Glomerular visceral epithelial cell (primary cell): Measurements from ENCODE around the gene ZCCHC9.
"Not testable (repeated sequence)": the region's sequence is repeated elsewhere in the genome, so short reads cannot be mapped to it uniquely, and the experiment has no call there.

Experiments
- DNase-seq: peaks from one replicate; pipeline ENCODE4 v3.0.0-alpha.2; 2016; ENCODE audit errors: extremely low spot score

ZCCHC9 gene

DNA sequence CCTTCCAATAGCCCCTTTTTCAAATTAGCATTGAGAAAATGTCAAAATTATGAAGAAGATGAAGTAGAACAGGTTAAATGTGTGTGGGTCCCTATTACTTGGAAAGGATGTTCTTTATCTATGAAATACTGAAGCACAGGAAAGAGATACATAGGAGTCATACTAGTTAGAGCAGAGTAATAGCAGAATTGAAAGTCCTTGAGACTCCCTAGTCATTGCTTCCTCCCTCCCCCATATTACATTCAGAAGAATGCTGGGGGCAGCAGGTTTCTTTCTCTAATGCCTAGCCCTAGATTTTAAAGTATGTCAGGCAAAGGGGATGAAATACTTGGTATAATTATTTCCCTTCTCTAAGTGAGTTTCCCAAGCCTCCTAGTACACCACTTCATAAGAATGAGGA is 4.4 kb downstream of the ZCCHC9 start:
- DNase-seq, result no peak

DNA sequence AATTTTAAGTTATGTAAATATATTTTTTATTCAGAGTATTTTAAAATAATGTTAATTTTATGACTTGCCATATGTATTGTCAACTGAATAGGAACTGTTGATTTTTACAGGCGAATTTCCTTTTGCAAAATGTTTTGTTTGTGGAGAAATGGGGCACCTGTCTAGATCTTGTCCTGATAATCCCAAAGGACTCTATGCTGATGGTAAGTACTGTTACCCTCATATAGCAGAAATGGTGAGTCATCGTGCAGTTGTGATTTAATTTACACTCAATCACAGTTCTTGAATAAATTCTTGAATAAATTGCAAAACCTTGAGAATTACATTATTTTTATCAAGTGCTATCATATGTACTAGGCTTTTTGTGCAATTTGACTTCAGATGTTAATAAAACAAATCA is 7.4 kb downstream of the ZCCHC9 start:
- DNase-seq, result no peak

DNA sequence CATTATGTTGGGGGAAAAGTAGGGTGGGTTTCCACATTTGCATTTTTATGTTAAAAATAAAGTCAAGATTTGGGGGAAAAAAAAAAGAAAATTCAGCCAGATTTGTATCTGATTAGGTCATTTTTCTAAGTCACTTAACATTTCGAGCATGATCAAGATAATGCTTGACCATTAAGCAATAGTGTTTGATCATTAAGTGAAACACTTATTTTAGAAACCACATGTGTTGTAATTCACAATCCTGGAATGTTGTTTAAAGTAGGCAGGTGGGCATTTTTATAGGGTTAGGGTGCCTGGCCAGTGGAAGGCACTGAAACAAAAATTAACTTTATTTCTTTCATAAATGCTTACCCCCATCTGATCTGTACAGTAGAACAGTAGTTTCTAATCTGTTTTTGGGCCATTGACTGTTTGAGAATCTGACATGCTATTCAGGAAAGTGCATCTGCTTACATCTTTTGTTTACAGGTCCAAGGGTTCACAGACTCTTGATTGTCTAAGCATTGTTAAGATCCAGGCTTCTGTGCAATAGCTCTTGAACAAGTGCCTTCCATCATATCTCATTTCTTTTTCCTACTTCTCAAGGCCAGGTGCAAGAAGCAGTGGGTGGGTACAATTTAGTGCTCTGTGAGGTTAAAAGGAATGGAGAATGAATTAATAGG is 9.1 kb downstream of the ZCCHC9 start:
- no peak for DNase-seq

DNA sequence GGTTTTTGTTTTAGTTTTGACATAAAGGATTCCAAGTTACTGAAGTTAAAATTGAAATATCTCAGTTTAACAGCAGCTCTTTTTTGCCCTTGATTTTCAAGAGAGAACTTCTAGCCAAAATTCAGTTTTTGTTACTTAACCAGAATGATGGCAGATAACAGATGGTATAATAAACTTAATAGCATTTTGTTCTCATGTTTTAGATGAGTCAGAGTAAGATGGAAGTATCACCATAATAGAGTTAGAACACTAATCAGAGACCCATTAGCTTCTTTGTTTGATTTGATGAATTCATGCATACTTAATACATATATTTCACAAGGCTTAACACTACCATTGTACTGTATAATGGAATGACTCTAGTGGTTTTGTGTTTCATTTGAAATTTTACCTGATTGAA is 11.9 kb downstream of the ZCCHC9 start:
- DNase-seq, result no peak

DNA sequence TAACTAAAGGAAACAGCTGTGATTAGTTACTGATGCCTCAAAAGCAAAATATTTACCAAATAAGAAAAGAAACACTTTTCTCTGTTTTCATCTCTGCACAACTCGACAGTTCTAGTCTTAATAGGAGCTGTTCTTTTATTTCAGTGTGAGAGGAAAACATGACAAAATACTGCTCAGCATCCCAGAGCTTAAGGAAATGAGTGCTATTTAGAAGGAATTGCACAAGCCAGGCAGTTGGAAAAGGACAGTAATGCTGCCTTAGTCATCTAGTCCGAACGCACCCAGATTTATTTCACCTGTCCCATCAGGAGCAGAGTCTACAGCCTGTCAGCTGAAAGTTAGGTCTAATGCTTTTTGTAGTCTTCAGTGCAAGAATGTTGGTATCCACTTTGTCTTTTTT is 12.3 kb downstream of the ZCCHC9 start:
- DNase-seq, result no peak

DNA sequence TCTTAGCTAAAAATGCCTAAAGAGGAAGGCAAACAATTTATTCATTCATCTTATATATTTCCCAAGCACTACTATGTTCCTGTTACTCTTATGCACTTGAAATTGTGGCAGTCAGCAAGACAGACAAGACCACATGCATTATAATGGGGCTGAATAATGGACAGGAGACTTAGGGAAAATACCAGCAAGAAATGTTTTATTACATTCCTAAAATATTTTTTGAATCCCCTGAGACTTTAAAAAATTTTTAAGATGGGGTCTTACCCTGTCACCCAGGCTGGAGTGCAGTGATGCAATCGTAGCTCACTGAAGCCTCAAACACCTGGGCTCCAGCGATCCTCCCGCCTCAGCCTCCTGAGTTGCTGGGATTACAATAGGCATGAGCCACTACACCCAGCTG is 13.2 kb downstream of the ZCCHC9 start:
- no peak for DNase-seq

DNA sequence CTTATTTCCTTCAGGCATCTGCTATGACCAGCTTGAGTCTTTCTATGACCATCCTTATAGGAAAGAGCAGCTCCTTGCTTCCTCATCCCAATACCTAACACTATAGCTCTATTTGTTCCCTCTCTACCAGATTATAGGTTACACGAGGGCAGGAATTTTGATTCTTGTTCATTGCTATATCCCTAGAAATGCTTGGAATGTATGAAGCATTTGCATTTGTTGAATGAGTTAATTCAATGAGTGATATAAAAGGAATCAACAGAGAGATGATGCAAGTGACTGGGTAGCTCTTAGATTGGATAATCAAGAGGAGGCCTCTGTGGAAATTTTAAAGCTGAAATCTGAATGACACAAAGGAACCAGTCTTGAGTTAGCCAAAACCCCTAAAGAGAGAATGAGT is 13.9 kb downstream of the ZCCHC9 start:
- DNase-seq, result no peak

DNA sequence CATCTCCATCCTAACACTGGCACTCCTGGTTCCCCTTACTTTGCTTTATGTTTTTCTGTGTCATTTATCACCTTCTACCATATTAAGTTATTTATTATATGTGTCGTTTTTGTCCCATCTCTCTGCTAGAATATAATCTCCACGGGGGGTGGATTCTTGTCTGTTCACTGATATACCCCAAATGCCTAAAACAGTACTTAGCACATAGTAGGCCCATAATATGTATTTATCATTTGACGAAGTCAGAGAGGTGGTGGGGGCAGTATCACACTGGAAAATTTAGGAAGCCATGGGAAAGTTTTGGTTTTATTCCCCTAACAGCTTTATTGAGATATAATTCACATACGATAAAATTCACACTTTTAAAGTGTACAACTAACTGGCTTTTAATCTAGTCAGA is 14.4 kb downstream of the ZCCHC9 start:
- DNase-seq, result no peak

DNA sequence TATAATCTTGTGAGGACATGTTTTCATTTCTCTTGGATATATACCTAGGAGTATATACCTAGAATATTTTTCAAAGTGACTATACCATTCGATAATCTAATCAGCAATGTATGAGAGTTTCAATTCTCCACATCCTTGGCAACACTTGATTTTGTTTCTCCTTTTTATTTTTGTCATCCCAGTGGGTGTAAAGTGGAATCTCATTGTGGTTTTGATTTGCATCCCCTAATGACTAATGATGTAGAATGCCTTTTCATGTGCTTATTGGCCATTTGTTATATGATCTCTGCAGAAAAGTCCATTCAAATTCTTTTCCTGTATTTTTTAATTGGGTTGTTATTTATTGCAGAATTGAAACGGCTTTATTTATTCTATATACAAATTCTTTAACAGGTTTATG is 15.2 kb downstream of the ZCCHC9 start:
- DNase-seq, result no peak

DNA sequence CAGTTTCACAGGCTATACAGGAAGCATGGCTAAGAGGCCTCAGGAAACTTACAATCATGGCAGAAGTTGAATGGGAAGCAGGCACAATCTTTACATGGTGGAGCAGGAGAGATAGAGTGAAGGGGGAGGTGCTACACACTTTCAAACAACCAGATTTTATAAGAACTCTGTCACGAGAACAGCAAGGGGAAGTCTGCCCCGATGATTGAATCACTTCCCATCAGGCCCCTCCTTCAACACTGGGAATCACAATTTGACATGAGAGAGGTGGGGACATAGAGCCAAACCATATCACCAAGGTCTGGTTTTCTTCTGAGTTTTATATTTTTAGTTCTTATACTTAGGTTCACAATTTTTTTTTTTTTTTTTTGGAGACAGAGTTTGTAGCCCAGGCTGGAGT is 16.1 kb downstream of the ZCCHC9 start:
- DNase-seq, result no peak

DNA sequence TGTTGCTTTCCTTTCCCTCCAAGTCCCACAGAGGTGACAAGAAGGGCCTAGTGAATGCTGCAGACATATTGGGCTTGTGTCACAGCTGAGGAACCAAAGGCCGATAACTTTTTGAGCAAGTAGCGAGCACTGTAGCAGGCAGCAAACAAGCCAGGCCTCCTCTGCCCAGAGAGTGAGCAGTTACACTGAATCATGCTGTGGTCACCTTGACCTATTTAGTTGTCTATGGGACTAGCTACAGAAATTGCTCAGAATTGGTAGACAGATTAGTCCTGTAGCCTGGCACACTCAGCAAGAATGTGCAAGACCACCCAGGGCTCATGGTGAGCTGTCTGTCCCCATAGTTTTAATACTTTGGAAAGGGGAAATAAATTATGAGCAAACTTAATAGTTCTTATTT is 25.2 kb downstream of the ZCCHC9 start:
- no peak for DNase-seq

DNA sequence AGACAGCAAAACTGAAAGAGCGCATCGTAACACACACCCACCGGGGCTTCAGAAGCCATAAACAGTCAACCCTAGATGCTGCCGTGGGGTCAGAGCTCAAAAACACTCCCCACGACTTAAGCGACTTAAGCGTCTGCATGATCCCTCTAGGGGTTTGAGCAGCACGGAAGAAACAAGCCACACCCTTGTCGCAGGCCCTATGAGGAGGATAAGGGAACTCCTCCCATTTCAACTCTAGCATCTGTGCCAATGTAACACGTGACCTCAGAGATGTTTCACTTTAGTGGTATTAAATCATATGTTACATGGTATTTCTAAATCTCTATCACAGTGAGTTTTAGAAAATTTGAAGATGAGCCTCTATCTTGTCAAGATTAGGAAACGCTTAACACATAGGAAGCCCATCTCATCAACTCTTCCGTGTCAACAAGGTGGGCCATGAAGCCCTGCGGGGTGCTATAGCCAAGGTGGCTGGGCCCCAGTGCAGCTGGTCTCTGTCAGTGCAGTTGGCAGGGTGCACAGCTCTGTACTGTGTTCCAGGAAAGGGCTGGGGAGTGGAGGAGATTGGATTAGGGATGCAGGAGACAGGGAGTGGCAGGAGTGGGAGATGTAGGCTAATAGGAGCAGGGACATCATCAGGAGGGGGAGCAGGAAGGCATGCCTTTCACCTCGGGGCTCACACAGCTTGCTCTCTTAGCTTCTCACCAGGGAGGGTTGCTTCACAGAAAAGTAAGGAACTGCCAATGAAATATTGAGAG is 33.1 kb downstream of the ZCCHC9 start:
- DNase-seq, result no peak

DNA sequence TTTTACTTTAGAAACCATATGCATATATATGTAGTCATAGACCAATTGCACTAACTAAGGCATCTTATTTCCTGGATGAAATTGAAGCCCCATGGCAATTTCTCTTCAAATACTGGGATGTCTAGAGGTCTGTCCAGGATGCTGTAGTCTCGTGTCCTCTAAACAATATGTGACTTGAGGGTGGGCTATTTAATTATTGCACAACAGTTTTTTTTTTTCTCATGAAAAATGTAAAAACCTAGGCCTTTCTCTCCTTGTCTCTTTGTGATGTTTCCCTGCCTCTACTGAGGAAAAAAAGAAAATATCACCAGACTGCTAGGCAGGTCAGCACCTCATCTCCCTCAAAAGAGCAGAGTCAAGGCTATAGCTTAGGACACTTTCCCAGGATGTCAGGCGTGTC is 34.6 kb downstream of the ZCCHC9 start:
- no peak for DNase-seq

DNA sequence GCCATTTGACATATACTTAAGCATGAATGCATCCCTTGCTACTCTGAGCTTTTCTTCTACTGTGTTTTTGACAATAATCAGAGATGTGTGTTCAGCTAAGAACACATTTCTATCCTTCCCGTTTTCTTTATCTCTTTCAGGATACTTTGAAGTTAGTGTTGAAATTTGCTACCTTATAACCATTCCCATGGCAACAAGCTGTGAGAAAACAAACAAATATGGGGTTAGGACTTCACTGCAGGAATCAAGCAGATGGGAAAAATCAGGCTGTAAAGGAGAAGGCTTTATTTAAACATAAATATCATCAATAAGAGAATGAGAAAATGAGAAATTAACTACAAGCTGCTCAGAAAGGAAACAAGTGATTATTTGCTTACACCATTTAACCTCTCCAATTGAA is 35.2 kb downstream of the ZCCHC9 start:
- DNase-seq, result no peak

DNA sequence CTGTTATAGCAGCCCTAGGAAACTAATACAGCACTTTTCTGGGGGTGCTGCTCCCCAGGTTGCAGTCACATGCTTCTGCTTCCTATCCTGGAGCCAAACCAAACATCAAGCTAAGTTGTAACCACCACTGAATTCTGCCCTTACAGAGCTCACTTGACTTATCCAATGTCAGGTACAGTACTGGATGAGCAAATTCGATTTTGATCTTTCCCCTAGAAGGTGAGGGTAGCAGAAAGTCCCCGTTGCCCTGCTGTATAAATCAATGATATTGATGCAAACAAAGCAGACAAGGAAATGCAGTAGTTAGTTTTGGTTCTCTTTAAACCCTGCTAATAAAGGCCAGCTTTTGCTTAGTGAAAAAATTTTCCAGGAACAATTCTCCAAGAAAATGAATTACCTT is 36.4 kb downstream of the ZCCHC9 start:
- DNase-seq, result no peak

DNA sequence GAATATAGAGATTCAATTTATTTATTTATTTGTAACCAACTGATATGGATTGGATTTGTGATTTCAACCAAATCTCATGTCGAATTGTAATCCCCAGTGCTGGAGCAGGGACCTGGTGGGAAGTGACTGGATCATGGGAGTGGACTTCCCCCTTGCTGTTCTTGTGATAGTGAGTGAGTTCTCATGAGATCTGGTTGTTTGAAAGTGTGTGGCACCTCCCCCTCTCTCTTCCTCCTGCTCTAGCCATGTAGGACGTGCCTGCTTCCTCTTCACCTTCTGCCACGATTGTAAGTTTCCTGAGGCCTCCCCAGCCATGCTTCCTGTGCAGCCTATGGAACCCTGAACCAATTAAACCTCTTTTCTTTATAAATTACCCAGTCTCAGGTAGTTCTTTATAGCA is 36.8 kb downstream of the ZCCHC9 start:
- not testable (repeated sequence) for DNase-seq

DNA sequence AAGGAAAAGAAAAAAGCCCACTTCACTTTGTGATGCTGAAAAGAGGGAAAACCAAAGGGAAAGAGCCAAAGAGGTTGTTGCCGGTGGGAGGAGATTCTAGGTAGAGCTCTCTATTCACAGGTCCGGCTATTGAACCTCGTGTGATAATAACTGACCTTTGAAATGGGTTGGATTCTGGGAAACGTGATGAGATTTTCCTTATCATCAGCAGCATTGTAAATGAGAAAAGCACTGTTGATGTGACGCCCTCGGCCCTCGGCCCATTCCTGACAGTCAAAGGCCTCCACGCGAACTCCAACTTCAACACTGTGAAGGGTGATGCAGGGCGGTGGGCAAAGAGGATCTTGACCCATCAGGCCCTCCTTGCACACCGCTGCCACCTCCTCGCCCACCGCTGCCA is 43.3 kb downstream of the ZCCHC9 start:
- DNase-seq, result no peak

DNA sequence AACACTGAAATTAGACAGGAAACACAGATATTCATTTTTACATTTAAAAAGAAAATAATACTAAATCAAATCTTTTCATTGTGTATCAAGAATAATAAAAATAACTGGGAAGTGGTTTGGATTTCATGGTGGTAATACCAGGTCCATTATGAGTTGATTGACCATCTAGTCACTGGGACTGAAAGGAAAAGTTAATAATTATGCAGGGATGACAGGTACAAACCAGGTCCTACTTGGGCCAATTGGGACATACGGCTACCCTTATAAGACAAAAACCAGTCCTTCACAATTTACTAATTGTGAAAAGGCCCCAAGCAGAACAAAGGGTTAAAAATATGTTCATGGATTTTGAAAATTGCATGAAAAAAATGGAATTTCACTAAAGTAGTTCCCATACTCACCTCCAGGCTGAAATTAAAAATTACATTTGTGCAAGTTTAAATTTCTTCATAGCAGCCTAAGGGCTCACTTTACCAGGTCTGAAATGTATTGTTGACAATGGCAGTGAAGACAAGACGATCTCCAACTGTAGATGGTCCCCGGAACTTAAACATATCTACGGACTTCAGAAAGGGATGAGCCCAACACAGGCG is 44.1 kb downstream of the ZCCHC9 start:
- DNase-seq, result no peak

DNA sequence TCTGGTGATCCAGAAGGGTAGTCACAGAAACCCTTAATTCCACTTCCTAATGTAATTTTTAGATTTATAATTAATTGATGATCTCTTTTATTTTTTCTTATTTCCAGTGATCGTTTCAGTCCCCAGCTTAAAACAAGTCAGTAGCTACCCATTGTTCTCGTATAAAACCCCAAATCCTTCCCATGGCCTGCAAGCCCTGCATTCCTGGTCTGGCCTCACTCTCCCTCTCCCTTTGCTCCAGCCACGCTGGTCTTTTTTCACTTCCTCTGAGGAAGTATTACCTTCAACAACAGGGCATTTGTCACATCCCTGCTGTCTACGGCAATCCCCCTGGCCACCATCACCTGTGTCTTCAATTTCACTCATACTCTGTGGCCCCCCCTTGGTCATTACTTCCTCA is 47.8 kb downstream of the ZCCHC9 start:
- no peak for DNase-seq

DNA sequence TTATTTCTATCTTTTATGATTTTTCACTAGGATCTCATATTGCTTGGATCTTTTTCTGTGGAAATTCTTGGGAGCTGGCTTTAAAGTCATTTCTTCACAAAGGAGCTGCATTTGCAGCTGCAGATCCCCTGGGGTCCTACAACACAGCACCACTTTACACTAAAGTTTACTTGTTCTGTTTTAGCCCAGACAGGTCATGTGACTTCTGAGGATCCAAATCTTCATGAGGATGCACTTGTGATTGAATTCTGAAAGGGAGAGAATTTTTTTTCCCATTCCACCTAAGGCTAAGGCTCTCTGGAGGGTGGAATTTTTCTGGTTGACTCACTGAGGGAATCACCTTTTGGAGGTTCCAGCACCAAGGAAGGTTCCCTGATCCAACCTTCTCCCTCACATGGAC is 49.1 kb downstream of the ZCCHC9 start:
- no peak for DNase-seq

DNA sequence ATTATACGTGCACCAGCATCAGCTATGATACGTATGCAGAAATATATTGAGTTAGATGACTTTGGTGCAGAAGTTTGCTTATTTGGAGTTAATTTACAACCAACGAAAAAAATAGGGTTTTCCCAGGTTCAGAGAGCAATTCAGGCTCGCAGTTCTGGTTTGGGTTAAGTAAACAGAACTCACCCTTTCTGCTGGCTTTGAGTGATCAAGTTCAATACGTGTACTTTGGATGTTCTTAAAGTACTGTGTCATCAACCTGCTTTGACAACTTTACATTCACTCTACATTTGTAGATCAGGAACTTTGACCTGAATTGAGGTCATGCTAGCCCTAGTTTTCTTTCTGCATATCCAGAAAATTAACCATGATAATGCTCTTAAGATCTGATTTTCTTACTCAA is 51.8 kb downstream of the ZCCHC9 start:
- DNase-seq, result no peak

DNA sequence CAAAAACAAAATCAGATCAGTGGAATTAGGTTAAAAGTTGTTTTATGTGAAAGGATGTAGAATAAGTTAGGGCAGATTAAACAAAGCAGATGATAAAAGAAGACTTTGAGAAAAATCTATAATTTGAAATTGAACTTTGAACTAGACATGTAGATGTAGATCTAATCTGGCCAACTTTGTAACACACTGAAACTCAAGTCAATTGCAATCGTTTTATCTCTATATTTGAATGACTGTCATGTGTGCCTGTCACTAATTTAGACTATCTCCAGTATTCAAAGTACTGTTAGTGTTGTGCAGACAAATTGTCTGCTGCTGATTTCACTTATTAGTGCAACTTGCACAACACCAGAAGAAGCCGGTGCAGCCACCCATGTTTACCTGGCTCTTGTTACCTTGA is 52.7 kb downstream of the ZCCHC9 start:
- DNase-seq, result no peak
